Right lobe of liver (tissue), 6 donors: ENCODE results near the gene AHNAK. TPM values are rescaled to one million over a fixed set of nuclear protein-coding genes. Genes with fewer than 3 reads are reported as not detected.

Experiments
- ATAC-seq, 4 donors: fragments of 200-7000 bp; cut with Tn5 transposase; one replicate each; pipeline ENCODE4 v1.9.1; 2020; ENCODE audit warnings: mild to moderate bottlenecking in 4 of 4, moderate library complexity in 4 of 4
- DNase-seq, 3 donors: peaks; one replicate each; pipeline ENCODE4 v3.0.0-alpha.2; 2020
- H3K27ac ChIP-seq, 3 donors: fragments of 200-600 bp; one replicate each; pipeline ENCODE4 v1.8.0; 2022
- H3K27me3 ChIP-seq, 2 donors: fragments of 200-600 bp; one replicate each; pipeline ENCODE4 v1.8.0; 2022
- H3K36me3 ChIP-seq, 4 donors: fragments of 200-600 bp; sonication (generic) in 1 of 4; one replicate each; pipeline versions ENCODE4 v1.5.1 to v1.8.0; 2017 to 2022; ENCODE audit warnings: control low read depth in 1 of 4
- H3K4me1 ChIP-seq, 4 donors: fragments of 200-600 bp; sonication (generic) in 1 of 4; one replicate each; pipeline versions ENCODE4 v1.5.1 to v1.8.0; 2017 to 2022; ENCODE audit warnings: control low read depth in 1 of 4
- H3K4me3 ChIP-seq, 3 donors: fragments of 200-600 bp; one replicate each; pipeline ENCODE4 v1.8.0; 2022
- H3K9me3 ChIP-seq, 4 donors: fragments of 200-600 bp; sonication (generic) in 1 of 4; one replicate each; pipeline versions ENCODE4 v1.5.1 to v1.8.0; 2017 to 2022; ENCODE audit warnings: control low read depth in 1 of 4
- POLR2A ChIP-seq: fragments of 450-650 bp; IDR thresholded peaks from one replicate; pipeline ENCODE4 v1.6.1; 2017; ENCODE audit warnings: antibody characterized with exemption, mild to moderate bottlenecking
- WGBS: methylation state at CpG from one replicate; pipeline ENCODE4 v1.1.6; 2018; ENCODE audit warnings: low coverage, low lambda C conversion rate; ENCODE audit not compliant: insufficient coverage; ENCODE audit errors: missing lambda C conversion rate; 5-methylcytosine and 5-hydroxymethylcytosine counted together
- intact Hi-C, 2 donors: fragments of 100-400 bp; cut with DNase I; formaldehyde crosslinking; loops; one replicate each; pipeline versions ENCODE4 v1.11.2 to v1.14.1; 2022
- total RNA-seq, 6 experiments: library from RNA; depleted of rRNA in 2 of 6; stranded (reverse); fragments of >200 nt in 2 of 6; fragmentation: NEBNext Ultra II Directional in 3 of 6; extraction: Animal tissue kit (Norgen Biotek cat#: 25700) in 3 of 6; gene quantifications; one replicate each; pipeline versions ENCODE4 v1.1.0 to v1.2.4, GENCODE V29; 2016 to 2023
- TF ChIP-seq, protein P1 (sequence below), 4 donors: fragments of 200-600 bp in 3 of 4; fragments of 450-650 bp in 1 of 4; IDR thresholded peaks; one replicate each; pipeline versions ENCODE4 v1.5.1 to v1.8.0; 2016 to 2022; ENCODE audit warnings: antibody characterized with exemption in 4 of 4, mild to moderate bottlenecking in 2 of 4
- donor health status: DM: no; HTN: yes; CAD: no.
- donor health status: DM: no; HTN: no; CAD: no.
- donor health status: DM: no; HTN: no; CAD: no.
- donor health status: DM: no; HTN: yes; CAD: no.
- donor health status: DM: no; HTN: yes; CAD: no.

The AHNAK gene
- total RNA-seq, 6 experiments from 2014 or later = 91.0 to 180 (median 113) TPM

DNA sequence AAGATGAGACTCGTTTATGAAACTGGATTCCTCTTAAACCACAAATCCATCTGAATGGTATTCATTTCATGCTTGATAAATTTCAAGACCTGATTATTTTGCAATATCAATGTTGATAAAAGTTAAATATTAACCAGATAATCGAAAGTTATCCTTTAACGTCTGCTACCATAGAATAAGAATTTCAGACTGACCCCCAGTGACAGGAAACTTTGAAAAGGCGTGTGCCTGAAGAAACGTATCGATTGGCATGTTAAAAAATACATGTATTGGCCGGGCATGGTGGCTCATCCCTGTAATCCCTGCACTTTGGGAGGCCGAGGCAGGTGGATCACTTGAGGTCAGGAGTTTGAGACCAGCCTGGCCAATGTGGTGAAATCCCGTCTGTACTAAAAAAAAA is 113.9 kb downstream of the AHNAK start:
- ATAC-seq (peak; percentile 68 to 93 (median 78)), DNase-seq (peak in 2 of 3 donors; percentile 66 to 77)
- H3K4me1 ChIP-seq = peaks cover 0 to 27% (median 13%) of the 10 kb centered on the region in 4 donors
- intact Hi-C loops = no loop called here
- peak overlapping the region in 1 of 3 donors; percentile 0 for H3K4me3 ChIP-seq
- no peaks in the 10 kb centered on the region for H3K9me3 ChIP-seq
- TF ChIP-seq, protein P1, sequence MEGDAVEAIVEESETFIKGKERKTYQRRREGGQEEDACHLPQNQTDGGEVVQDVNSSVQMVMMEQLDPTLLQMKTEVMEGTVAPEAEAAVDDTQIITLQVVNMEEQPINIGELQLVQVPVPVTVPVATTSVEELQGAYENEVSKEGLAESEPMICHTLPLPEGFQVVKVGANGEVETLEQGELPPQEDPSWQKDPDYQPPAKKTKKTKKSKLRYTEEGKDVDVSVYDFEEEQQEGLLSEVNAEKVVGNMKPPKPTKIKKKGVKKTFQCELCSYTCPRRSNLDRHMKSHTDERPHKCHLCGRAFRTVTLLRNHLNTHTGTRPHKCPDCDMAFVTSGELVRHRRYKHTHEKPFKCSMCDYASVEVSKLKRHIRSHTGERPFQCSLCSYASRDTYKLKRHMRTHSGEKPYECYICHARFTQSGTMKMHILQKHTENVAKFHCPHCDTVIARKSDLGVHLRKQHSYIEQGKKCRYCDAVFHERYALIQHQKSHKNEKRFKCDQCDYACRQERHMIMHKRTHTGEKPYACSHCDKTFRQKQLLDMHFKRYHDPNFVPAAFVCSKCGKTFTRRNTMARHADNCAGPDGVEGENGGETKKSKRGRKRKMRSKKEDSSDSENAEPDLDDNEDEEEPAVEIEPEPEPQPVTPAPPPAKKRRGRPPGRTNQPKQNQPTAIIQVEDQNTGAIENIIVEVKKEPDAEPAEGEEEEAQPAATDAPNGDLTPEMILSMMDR (IDR thresholded peaks at IDR 0.05) = peak in 1 of 4 donors; percentile 8
- TF ChIP-seq POLR2A = no peak
- H3K27me3 ChIP-seq = no peaks in the 10 kb centered on the region
- 15% methylated on average over 8 of the region's 9 CpGs for WGBS
- H3K27ac ChIP-seq = peak overlapping the region in 2 of 3 donors; percentile 48 to 62
- H3K36me3 ChIP-seq = no peaks in the 10 kb centered on the region

DNA sequence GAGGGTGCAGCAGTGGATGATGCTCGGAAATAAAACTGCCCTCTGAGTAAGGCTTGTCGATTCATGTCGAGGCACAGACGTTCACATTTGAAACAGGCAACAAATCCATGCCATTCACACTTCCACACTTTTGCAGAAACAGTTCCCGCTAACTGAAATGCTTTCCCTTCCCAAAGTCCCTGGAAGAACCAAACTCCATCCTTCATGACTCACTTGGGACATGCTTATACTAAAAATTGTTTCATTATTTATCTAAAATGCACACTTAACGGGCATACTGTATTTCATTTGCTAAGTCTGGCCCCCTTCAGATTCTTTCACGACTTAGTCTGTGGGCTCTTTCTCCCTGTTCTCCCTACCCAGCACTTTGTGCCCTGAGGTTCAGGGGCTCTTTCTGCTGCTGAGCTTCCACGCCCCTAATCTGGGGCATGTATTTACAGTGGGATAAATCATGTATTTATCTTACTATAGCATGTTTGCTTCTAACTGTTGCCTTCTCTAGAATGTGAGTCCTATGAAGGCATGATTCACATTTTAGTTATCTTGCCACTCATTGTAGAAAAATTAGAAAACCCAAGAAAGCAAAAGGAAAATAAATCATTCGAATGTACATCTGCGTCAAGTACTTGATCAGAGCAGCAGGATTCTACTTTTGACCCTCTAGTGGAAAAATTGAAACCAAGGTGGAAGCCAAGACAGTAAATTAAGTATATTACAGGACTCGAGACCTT is 115.3 kb downstream of the AHNAK start:
- intact Hi-C loops = no loop called here
- ATAC-seq = no peak
- H3K36me3 ChIP-seq = no peaks in the 10 kb centered on the region
- H3K4me1 ChIP-seq = peaks cover 0 to 36% (median 16%) of the 10 kb centered on the region in 4 donors
- no peaks in the 10 kb centered on the region for H3K9me3 ChIP-seq
- H3K27me3 ChIP-seq = no peaks in the 10 kb centered on the region
- H3K4me3 ChIP-seq = no peak overlapping the region
- H3K27ac ChIP-seq = no peak overlapping the region
- 83% methylated on average over 11 of the region's 11 CpGs for WGBS
- TF ChIP-seq, protein P1 (IDR thresholded peaks at IDR 0.05) = no peak
- TF ChIP-seq POLR2A = no peak
- DNase-seq = no peak

DNA sequence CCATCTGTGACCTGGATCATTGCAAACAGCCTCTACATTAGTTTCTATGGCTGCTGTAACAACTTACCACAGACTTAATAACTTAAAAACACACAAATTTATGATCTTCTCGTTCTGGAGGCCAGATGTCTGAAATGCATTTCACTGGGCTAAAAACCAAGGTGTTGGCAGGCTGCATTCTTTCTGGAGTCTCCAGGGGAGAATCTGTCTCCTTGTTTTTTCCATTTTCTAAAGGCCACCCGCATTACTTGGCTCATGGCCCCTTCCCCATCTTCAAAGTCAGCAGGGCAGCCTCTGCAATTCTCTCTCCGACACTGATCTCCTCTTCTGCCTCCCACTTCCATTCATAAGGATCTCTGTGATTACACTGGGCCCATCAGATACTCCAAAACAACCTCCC is 116.2 kb downstream of the AHNAK start:
- Histone ChIP-seq H3K4me1 (peaks cover 0 to 41% (median 20%) of the 10 kb centered on the region in 4 donors), H3K27ac (no peak overlapping the region), H3K4me3 (no peak overlapping the region), H3K36me3 (no peaks in the 10 kb centered on the region), H3K9me3 (no peaks in the 10 kb centered on the region), H3K27me3 (no peaks in the 10 kb centered on the region)
- WGBS = 73% methylated on average over 3 of the region's 3 CpGs
- intact Hi-C loops = no loop called here
- ATAC-seq = no peak
- TF ChIP-seq, protein P1 (IDR thresholded peaks at IDR 0.05) = no peak
- TF ChIP-seq POLR2A = no peak
- no peak for DNase-seq

DNA sequence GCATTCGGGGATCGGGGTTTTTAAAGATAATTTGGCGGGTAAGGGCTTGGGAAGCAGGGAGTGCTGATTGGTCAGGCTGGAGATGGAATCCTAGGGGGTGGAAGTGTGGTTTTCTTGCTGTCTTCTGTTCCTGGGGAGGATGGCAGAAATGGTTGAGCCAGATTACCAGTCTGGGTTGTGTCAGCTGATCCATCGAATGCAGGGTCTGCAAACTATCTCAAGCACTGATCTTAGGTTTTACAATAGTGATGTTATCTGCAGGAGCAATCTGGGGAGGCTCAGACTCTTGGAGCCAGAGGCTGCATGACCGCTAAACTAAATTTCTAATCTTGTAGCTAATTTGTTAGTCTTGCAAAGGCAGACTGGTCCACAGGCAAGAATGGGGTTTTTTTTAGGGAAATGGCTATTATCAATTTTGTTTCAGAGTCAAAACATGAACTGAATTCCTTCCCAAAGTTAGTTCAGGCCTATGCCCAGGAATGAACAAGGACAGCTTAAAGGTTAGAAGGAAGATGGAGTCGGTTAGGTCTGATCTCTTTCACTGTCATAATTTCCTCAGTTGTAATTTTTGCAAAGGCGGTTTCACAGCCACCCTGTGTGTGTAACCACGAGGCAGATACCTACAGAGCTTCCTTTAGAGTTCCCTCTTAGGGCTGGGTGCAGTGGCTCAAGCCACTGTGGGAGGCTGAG is 117.6 kb downstream of the AHNAK start:
- 69% methylated on average over 7 of the region's 8 CpGs for WGBS
- Histone ChIP-seq H3K27me3 (no peaks in the 10 kb centered on the region), H3K27ac (no peak overlapping the region), H3K4me1 (peaks cover 0 to 47% (median 24%) of the 10 kb centered on the region in 4 donors), H3K4me3 (no peak overlapping the region), H3K36me3 (no peaks in the 10 kb centered on the region), H3K9me3 (no peaks in the 10 kb centered on the region)
- intact Hi-C loops = no loop called here
- DNase-seq (no peak), ATAC-seq (no peak)
- TF ChIP-seq POLR2A = no peak
- TF ChIP-seq, protein P1 (IDR thresholded peaks at IDR 0.05) = no peak
